Spinal cord (tissue), 10 donors: ENCODE measurements around the gene SMIM30. TPM values are rescaled to one million over a fixed set of nuclear protein-coding genes. Genes with fewer than 3 reads are reported as not detected.
"Not testable (repeated sequence)": the region's sequence is repeated elsewhere in the genome, so short reads cannot be mapped to it uniquely, and the experiment has no call there.

ENCODE experiments used
- DNase-seq, 6 donors: peaks; one replicate each; pipeline versions ENCODE4 v3.0.0 to v3.0.0-alpha.2; 2013 to 2015; ENCODE audit warnings: low spot score in 6 of 6, low read depth in 4 of 6
- H3K27ac ChIP-seq: one replicate; pipeline ENCODE4 v1.5.1; 2013; ENCODE audit warnings: low read depth, low read length, control low read depth
- H3K27me3 ChIP-seq: one replicate; pipeline ENCODE4 v1.6.1; 2013; ENCODE audit warnings: low read length; ENCODE audit not compliant: control insufficient read depth, insufficient read depth
- H3K36me3 ChIP-seq: one replicate; pipeline ENCODE4 v1.6.1; 2013; ENCODE audit warnings: low read length; ENCODE audit not compliant: control insufficient read depth, insufficient read depth
- H3K4me1 ChIP-seq: one replicate; pipeline ENCODE4 v1.6.1; 2013; ENCODE audit warnings: low read length; ENCODE audit not compliant: control insufficient read depth, insufficient read depth
- H3K4me3 ChIP-seq: one replicate; pipeline ENCODE4 v1.5.1; 2013; ENCODE audit warnings: low read depth, low read length, control low read depth
- H3K9me3 ChIP-seq: one replicate; pipeline ENCODE4 v1.6.1; 2013; ENCODE audit warnings: low read length; ENCODE audit not compliant: control insufficient read depth, insufficient read depth
- WGBS: methylation state at CpG from one replicate; pipeline ENCODE4 v1.1.5; 2013; ENCODE audit warnings: missing lambda C conversion rate; ENCODE audit not compliant: insufficient coverage; 5-methylcytosine and 5-hydroxymethylcytosine counted together
- polyA plus RNA-seq, 2 donors: library from polyadenylated mRNA; unstranded; fragments of 120-200 nt; gene quantifications; one replicate each; pipeline ENCODE4 v1.2.1, GENCODE V29; 2013; ENCODE audit not compliant: insufficient read length in 2 of 2
- total RNA-seq, 2 donors: library from RNA; depleted of rRNA in 1 of 2; stranded (reverse); fragments of 120-200 nt in 1 of 2; fragments of >200 nt in 1 of 2; gene quantifications; one replicate each; pipeline versions ENCODE4 v1.2.3 to v1.2.4, GENCODE V29; 2013 to 2014
- donor health status: healthy.

The SMIM30 gene
- total and polyA plus RNA-seq, 4 donors = 54.8 to 78.7 (median 66.2) TPM

DNA sequence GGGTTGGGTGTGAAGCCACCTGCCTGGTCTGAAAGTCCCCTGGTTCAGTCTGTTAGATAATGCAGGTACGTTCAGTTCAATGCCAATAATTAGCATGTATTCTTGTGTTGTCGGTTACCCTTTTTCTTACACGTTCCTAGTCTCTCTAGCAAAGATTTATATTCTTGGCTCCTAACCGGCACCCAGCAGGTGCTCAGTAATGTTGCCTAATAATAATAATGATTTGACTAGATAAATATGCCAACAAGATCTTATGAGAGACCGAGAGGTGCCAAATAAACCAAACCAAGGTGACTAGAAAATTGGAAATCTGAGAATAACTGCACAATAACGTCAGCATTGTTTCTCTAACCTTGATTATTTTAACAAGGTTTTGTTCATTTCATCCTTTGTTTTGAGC lies 1.1 kb upstream of the SMIM30 start:
- H3K36me3 ChIP-seq = no peaks in the 10 kb centered on the region
- no peak overlapping the region for H3K27ac ChIP-seq
- H3K4me3 ChIP-seq = no peak overlapping the region
- no CpG with 5 or more reads among the region's 6 CpGs for WGBS
- DNase-seq = no peak
- H3K4me1 ChIP-seq = no peaks in the 10 kb centered on the region
- no peaks in the 10 kb centered on the region for H3K27me3 ChIP-seq
- no peaks in the 10 kb centered on the region for H3K9me3 ChIP-seq

DNA sequence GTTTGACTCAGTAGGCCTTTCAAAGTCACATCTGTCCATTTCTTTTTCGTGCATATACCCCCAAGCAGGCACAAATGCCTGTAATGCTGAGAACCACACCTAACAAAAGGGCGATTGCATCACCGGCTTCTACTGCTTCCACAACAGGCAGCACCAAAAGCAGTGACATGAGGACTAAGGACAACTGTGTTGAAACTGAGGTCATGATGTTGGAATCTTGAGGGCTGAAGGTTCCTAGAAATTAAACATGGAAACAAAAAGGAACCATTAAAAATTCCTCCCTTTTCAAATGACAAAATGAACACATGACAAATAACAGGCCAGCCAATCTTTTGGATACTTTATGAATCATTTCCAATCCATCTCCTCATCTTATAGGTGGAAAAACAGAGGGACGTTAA lies 980 bp downstream of the SMIM30 start:
- not testable (repeated sequence) for H3K9me3 ChIP-seq, H3K36me3 ChIP-seq, H3K4me1 ChIP-seq, H3K27ac ChIP-seq, H3K27me3 ChIP-seq, DNase-seq, H3K4me3 ChIP-seq
- no CpG with 5 or more reads among the region's 4 CpGs for WGBS

DNA sequence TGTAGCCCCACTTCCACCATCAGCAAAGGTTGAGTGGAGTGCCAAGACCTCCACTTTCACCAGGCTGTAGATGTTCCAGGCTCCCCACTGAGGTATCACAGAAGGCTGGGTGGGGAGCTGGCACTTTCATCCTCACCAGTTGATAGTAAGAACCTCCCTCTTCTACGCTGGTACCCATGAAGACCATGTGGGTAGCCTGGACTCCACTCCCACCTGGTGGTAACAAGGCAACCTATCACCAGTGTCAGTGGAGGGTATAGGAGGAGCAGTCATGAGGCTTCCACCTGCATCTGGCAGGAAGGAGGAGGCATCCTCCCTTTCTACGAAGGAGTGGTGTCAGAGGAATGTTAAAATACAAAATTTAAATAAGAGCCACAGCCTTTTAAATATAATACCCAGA lies 4.4 kb downstream of the SMIM30 start:
- no peaks in the 10 kb centered on the region for H3K36me3 ChIP-seq
- no peak overlapping the region for H3K4me3 ChIP-seq
- no peaks in the 10 kb centered on the region for H3K27me3 ChIP-seq
- H3K9me3 ChIP-seq = no peaks in the 10 kb centered on the region
- no peak overlapping the region for H3K27ac ChIP-seq
- H3K4me1 ChIP-seq = no peaks in the 10 kb centered on the region
- WGBS = no CpG with 5 or more reads among the region's 2 CpGs
- peak in 1 of 6 donors; percentile 8 for DNase-seq

DNA sequence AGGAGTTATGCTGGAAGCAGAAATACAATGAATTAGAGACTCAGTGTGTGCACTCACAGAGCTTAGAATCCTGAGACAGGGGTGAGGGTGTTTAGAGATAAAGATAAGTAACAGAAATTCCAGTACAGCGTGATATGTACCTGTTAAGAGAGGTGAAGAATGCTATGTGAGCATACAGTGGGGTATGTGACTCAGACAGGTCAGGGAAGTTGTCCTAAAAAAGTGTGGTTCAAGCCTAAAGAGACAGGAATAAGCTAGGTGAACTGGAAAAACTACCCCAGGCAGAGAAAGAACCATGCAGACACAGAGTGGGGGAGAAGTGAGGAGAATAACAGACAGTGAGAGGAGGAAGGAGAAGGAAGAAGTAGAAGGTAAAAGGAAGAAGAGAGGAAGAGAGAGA lies 8.6 kb downstream of the SMIM30 start:
- no peaks in the 10 kb centered on the region for H3K9me3 ChIP-seq
- H3K27me3 ChIP-seq = no peaks in the 10 kb centered on the region
- H3K36me3 ChIP-seq = no peaks in the 10 kb centered on the region
- no peak overlapping the region for H3K4me3 ChIP-seq
- H3K27ac ChIP-seq = no peak overlapping the region
- no peaks in the 10 kb centered on the region for H3K4me1 ChIP-seq
- no peak for DNase-seq
- WGBS = 100% methylated on average over 1 of the region's 1 CpG

DNA sequence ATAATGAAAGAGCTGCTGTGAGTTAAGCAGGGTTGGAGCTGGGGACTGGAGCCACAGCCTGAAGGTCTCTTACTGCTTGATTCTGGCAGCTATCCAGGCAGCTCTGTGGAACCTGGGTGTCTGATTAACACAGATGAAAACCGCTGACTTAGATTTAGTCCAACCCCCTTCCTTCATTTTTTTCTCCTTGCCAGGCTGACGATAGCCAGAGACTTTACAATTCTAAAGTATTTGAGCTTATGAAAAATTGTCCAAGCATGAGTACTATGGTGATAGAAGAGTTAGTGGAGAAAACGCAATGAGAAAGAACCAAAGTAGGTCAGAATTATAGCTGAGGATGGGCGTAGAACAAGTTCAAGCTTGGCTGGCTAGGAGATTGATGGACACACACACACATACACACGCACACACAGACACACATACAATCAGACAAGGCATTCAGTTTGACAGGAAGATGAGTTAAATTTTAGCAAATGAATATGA lies 18.2 kb downstream of the SMIM30 start:
- Histone ChIP-seq H3K36me3 (no peaks in the 10 kb centered on the region), H3K27ac (no peak overlapping the region), H3K4me3 (no peak overlapping the region), H3K27me3 (no peaks in the 10 kb centered on the region), H3K4me1 (no peaks in the 10 kb centered on the region), H3K9me3 (no peaks in the 10 kb centered on the region)
- DNase-seq = peak in 2 of 6 donors; percentile 41 to 67
- WGBS = no CpG with 5 or more reads among the region's 5 CpGs

DNA sequence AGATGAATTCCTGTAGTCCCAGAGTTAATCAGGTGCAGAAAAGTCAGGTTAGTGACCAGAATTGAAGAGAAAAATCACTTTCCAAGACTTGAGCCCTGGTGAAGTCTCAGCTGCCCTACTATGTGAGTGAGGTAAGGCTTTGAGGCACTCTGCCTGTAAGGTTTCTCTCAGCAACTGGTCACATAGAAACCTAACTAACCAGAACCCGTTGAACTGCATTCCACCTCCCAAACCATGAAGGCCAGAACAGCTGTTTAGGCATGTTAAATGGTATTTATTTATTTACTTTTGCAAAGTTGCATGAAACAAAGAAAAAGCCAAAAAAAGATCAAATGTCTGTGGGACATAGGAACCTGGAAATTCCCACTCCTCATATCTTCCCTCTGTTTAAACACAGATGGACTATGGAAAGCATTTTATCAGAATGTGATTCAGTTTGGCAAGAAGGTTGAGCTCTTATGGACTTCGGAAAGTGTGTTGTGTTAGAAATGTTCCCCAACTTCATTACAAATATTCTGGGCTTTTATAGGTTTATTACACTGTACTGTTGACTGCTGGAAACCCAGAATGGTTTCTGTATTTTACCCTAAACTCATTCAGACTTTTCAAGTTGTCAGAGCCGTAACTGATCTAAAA lies 19.0 kb downstream of the SMIM30 start:
- Histone ChIP-seq H3K9me3 (no peaks in the 10 kb centered on the region), H3K27me3 (no peaks in the 10 kb centered on the region), H3K4me3 (no peak overlapping the region), H3K36me3 (no peaks in the 10 kb centered on the region), H3K4me1 (no peaks in the 10 kb centered on the region), H3K27ac (no peak overlapping the region)
- WGBS = no CpG with 5 or more reads among the region's 3 CpGs
- DNase-seq = no peak

DNA sequence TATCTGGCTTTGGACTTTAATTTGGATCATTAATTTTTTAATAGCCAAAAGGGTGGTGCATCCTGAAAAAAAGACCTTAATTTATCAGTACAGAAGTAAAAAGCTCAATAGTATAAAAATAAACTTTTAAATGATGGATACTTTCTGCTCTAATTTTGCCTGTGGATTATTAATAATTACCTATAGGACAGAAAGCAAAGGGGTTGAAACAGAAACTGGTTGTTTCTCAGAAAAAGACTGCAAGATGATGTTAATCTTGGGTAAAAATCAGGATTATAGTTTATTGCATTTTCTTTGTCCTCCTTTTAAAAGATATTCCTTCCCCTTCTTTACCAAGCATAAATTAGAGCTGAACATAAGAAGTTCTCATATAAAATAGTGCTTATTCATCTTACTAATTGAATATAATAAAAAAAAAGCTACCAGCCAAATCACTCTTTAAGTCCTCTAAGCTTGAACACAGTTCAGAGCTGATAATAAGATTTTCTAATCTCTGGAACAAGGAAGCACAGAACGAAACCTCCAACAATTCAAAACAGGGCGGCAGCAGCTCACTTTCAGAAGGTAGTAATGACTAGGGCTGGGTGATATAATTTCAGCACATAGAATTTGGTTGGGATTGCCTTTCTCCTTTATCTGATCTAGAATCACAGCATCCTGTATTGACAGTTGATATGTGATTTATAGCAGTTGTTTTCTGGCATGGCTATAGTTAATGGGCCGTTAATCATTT lies 23.7 kb downstream of the SMIM30 start:
- WGBS = no CpG with 5 or more reads among the region's 3 CpGs
- Histone ChIP-seq H3K27me3 (no peaks in the 10 kb centered on the region), H3K4me3 (no peak overlapping the region), H3K36me3 (no peaks in the 10 kb centered on the region), H3K27ac (no peak overlapping the region), H3K9me3 (no peaks in the 10 kb centered on the region), H3K4me1 (no peaks in the 10 kb centered on the region)
- no peak for DNase-seq

DNA sequence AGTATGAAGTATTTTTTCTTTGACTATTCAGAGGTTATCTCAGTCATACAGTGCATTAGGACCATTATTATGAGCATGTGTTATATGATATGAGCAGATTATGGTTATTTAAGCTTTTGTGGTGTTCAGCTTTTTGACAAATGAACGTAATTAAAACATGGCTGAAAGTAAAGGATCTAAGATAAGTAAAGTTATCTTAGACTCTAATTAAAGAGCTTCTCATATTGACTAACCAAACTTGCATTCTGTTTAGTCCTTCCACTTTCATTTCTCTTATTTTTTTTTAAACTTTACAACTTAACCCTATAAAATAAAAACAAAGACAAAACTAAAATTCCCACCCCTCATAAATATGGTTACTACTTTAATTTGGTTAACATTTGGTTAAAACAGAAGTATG lies 24.8 kb downstream of the SMIM30 start:
- no peaks in the 10 kb centered on the region for H3K9me3 ChIP-seq
- no CpG with 5 or more reads among the region's 1 CpG for WGBS
- no peaks in the 10 kb centered on the region for H3K4me1 ChIP-seq
- no peak overlapping the region for H3K27ac ChIP-seq
- no peaks in the 10 kb centered on the region for H3K36me3 ChIP-seq
- H3K27me3 ChIP-seq = no peaks in the 10 kb centered on the region
- DNase-seq = no peak
- H3K4me3 ChIP-seq = no peak overlapping the region

DNA sequence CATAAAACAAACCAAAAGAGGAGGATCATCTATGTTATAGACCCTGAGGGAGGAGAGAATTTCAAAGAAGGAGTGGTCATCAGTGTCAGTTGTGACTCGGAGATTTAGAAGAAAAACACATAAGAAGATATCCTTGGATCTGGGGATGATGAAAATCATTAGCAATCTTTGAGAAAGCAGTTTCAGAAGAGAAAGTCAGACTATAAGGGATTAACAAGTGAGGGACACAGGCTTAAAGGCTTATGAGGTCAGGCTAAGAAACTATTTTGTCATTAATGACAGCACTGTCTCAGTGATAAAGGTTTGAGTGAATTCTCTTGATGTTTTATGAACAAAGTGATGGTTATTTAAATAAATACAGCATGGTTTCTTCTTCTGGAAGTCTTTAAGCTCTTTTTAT lies 25.6 kb downstream of the SMIM30 start:
- WGBS = 90% methylated on average over 1 of the region's 1 CpG
- Histone ChIP-seq H3K27me3 (no peaks in the 10 kb centered on the region), H3K27ac (no peak overlapping the region), H3K36me3 (no peaks in the 10 kb centered on the region), H3K4me1 (no peaks in the 10 kb centered on the region), H3K4me3 (no peak overlapping the region), H3K9me3 (no peaks in the 10 kb centered on the region)
- DNase-seq = no peak
